HEK293 (cell line): Measurements from ENCODE around the gene NXT1.

Experiments
- CTCF ChIA-PET: fragments of 350-600 bp; formaldehyde crosslinking; extraction: SDS; loops from one replicate; lab custom pipeline; 2021; ENCODE audit warnings: antibody characterized with exemption; lab: Yijun Ruan, JAX
- POLR2A ChIA-PET: fragments of 300-600 bp; formaldehyde crosslinking; extraction: SDS; loops from one replicate; lab custom pipeline; 2020; ENCODE audit warnings: antibody characterized with exemption, inconsistent platforms; lab: Yijun Ruan, JAX
- H3K27ac ChIP-seq: fragments of 200-500 bp; sonication (Bioruptor generic); 2 replicates; pipeline ENCODE4 v1.5.1; 2014; ENCODE audit warnings: low read depth, low read length, control low read depth, inconsistent platforms; ENCODE audit errors: extremely low read depth
- H3K36me3 ChIP-seq, 2 experiments: fragments of 200-500 bp in 1 of 2; sonication (Bioruptor generic) in 1 of 2; 1 replicate in 1 of 2; 2 replicates in 1 of 2; pipeline ENCODE4 v1.5.1; 2014 to 2017; ENCODE audit warnings: inconsistent platforms in 2 of 2, low read length in 2 of 2; ENCODE audit not compliant: control insufficient read depth in 2 of 2, insufficient read depth in 1 of 2
- H3K4me1 ChIP-seq: fragments of 200-500 bp; sonication (Bioruptor generic); 2 replicates; pipeline ENCODE4 v1.5.1; 2014; ENCODE audit warnings: mild to moderate bottlenecking, low read length, inconsistent platforms; ENCODE audit not compliant: control insufficient read depth, insufficient read depth
- H3K4me3 ChIP-seq: 2 replicates; pipeline ENCODE4 v1.5.1; 2011; ENCODE audit warnings: low read depth, mild to moderate bottlenecking, control low read depth, low read length, moderate library complexity
- H3K9me3 ChIP-seq: fragments of 200-500 bp; sonication (Bioruptor generic); 2 replicates; pipeline ENCODE4 v1.5.1; 2014; ENCODE audit warnings: low read depth, low read length, inconsistent platforms; ENCODE audit not compliant: control insufficient read depth, insufficient read depth
- HOXC10 ChIP-seq: sonication (generic); formaldehyde crosslinking; IDR thresholded peaks from 2 replicates; pipeline ENCODE4 v1.8.1; 2023; ENCODE audit warnings: mild to moderate bottlenecking, missing genetic modification reagents
- OVOL3 ChIP-seq: fragments of 450-650 bp; formaldehyde crosslinking; IDR thresholded peaks from 2 replicates; pipeline ENCODE4 v1.5.1; 2016; ENCODE audit warnings: missing biosample characterization, missing genetic modification characterization
- PRDM4 ChIP-seq: fragments of 450-650 bp; formaldehyde crosslinking; IDR thresholded peaks from 2 replicates; pipeline ENCODE4 v1.5.1; 2017; ENCODE audit warnings: missing biosample characterization, missing genetic modification characterization
- SP7 ChIP-seq: fragments of 450-650 bp; formaldehyde crosslinking; IDR thresholded peaks from 2 replicates; pipeline ENCODE4 v1.5.1; 2016; ENCODE audit warnings: missing biosample characterization, missing genetic modification characterization
- YY1 ChIP-seq: fragments of 450-650 bp; formaldehyde crosslinking; IDR thresholded peaks from 2 replicates; pipeline ENCODE4 v1.5.1; 2018; ENCODE audit warnings: missing biosample characterization, missing genetic modification characterization
- ZBTB21 ChIP-seq: fragments of 450-650 bp; formaldehyde crosslinking; IDR thresholded peaks from 2 replicates; pipeline ENCODE4 v1.5.1; 2017; ENCODE audit warnings: missing biosample characterization, missing genetic modification characterization
- ZNF138 ChIP-seq: fragments of 450-650 bp; formaldehyde crosslinking; IDR thresholded peaks from 2 replicates; pipeline ENCODE4 v1.5.1; 2016; ENCODE audit warnings: missing biosample characterization, missing genetic modification characterization, borderline replicate concordance
- ZNF221 ChIP-seq: fragments of 450-650 bp; formaldehyde crosslinking; IDR thresholded peaks from 2 replicates; pipeline ENCODE4 v1.5.1; 2017; ENCODE audit warnings: missing biosample characterization, missing genetic modification characterization, borderline replicate concordance
- ZNF239 ChIP-seq: fragments of 450-650 bp; formaldehyde crosslinking; IDR thresholded peaks from 2 replicates; pipeline ENCODE4 v1.5.1; 2016; ENCODE audit warnings: missing biosample characterization, missing genetic modification characterization
- ZNF24 ChIP-seq: fragments of 450-650 bp; formaldehyde crosslinking; IDR thresholded peaks from 2 replicates; pipeline ENCODE4 v1.5.1; 2016; ENCODE audit warnings: missing biosample characterization, missing genetic modification characterization
- ZNF292 ChIP-seq: fragments of 450-650 bp; formaldehyde crosslinking; IDR thresholded peaks from 2 replicates; pipeline ENCODE4 v1.5.1; 2016; ENCODE audit warnings: low read depth, missing biosample characterization, missing genetic modification characterization, borderline replicate concordance
- ZNF324 ChIP-seq: fragments of 450-650 bp; formaldehyde crosslinking; IDR thresholded peaks from 2 replicates; pipeline ENCODE4 v1.5.1; 2016; ENCODE audit warnings: missing biosample characterization, missing genetic modification characterization
- ZNF335 ChIP-seq: fragments of 450-650 bp; formaldehyde crosslinking; conservative IDR thresholded peaks from 2 replicates; pipeline ENCODE4 v1.5.1; 2016; ENCODE audit warnings: missing biosample characterization, missing genetic modification characterization
- ZNF416 ChIP-seq: fragments of 450-650 bp; formaldehyde crosslinking; IDR thresholded peaks from 2 replicates; pipeline ENCODE4 v1.5.1; 2016; ENCODE audit warnings: missing biosample characterization, missing genetic modification characterization
- ZNF426 ChIP-seq: fragments of 450-650 bp; formaldehyde crosslinking; IDR thresholded peaks from 2 replicates; pipeline ENCODE4 v1.5.1; 2017; ENCODE audit warnings: missing biosample characterization, missing genetic modification characterization, mild to moderate bottlenecking, inconsistent platforms, moderate library complexity
- ZNF501 ChIP-seq: fragments of 450-650 bp; formaldehyde crosslinking; IDR thresholded peaks from 2 replicates; pipeline ENCODE4 v1.5.1; 2016; ENCODE audit warnings: missing biosample characterization, missing genetic modification characterization
- ZNF510 ChIP-seq: fragments of 450-650 bp; formaldehyde crosslinking; IDR thresholded peaks from 2 replicates; pipeline ENCODE4 v1.5.1; 2018; ENCODE audit warnings: mild to moderate bottlenecking, missing genetic modification characterization, missing biosample characterization; ENCODE audit not compliant: insufficient replicate concordance
- ZNF530 ChIP-seq: fragments of 450-650 bp; formaldehyde crosslinking; IDR thresholded peaks from 2 replicates; pipeline ENCODE4 v1.5.1; 2016; ENCODE audit warnings: low read depth, missing biosample characterization, missing genetic modification characterization
- ZNF548 ChIP-seq: fragments of 450-650 bp; formaldehyde crosslinking; IDR thresholded peaks from 2 replicates; pipeline ENCODE4 v1.5.1; 2016; ENCODE audit warnings: missing biosample characterization, missing genetic modification characterization
- ZNF555 ChIP-seq: fragments of 450-650 bp; formaldehyde crosslinking; conservative IDR thresholded peaks from 2 replicates; pipeline ENCODE4 v1.5.1; 2017; ENCODE audit warnings: missing biosample characterization, mild to moderate bottlenecking, missing genetic modification characterization, inconsistent platforms
- ZNF558 ChIP-seq: fragments of 450-650 bp; formaldehyde crosslinking; IDR thresholded peaks from 2 replicates; pipeline ENCODE4 v1.5.1; 2016; ENCODE audit warnings: missing biosample characterization, missing genetic modification characterization
- ZNF560 ChIP-seq: fragments of 450-650 bp; formaldehyde crosslinking; IDR thresholded peaks from 2 replicates; pipeline ENCODE4 v1.5.1; 2017; ENCODE audit warnings: missing biosample characterization, missing genetic modification characterization, borderline replicate concordance
- ZNF571 ChIP-seq: fragments of 450-650 bp; formaldehyde crosslinking; IDR thresholded peaks from 2 replicates; pipeline ENCODE4 v1.5.0; 2017; ENCODE audit warnings: missing biosample characterization, missing genetic modification characterization
- ZNF658 ChIP-seq: fragments of 450-650 bp; formaldehyde crosslinking; IDR thresholded peaks from 2 replicates; pipeline ENCODE4; 2016; ENCODE audit warnings: missing biosample characterization, missing genetic modification characterization
- ZNF692 ChIP-seq: fragments of 450-650 bp; formaldehyde crosslinking; IDR thresholded peaks from 2 replicates; pipeline ENCODE4 v1.5.1; 2016; ENCODE audit warnings: missing biosample characterization, missing genetic modification characterization
- ZNF701 ChIP-seq: fragments of 450-650 bp; formaldehyde crosslinking; IDR thresholded peaks from 2 replicates; pipeline ENCODE4 v1.5.1; 2016; ENCODE audit warnings: missing biosample characterization, missing genetic modification characterization
- ZNF785 ChIP-seq: fragments of 450-650 bp; formaldehyde crosslinking; IDR thresholded peaks from 2 replicates; pipeline ENCODE4 v1.5.1; 2016; ENCODE audit warnings: missing biosample characterization, missing genetic modification characterization
- ZNF843 ChIP-seq: fragments of 450-650 bp; formaldehyde crosslinking; IDR thresholded peaks from 2 replicates; pipeline ENCODE4 v1.5.1; 2016; ENCODE audit warnings: missing biosample characterization, missing genetic modification characterization
- ZSCAN16 ChIP-seq: fragments of 450-650 bp; formaldehyde crosslinking; IDR thresholded peaks from 2 replicates; pipeline ENCODE4 v1.5.1; 2016; ENCODE audit warnings: missing biosample characterization, missing genetic modification characterization
- TF ChIP-seq, protein P1 (sequence below): fragments of 450-650 bp; formaldehyde crosslinking; IDR thresholded peaks from 2 replicates; pipeline ENCODE4 v1.5.1; 2016; ENCODE audit warnings: missing biosample characterization, missing genetic modification characterization
- TF ChIP-seq, protein P2 (sequence below): fragments of 450-650 bp; formaldehyde crosslinking; IDR thresholded peaks from 2 replicates; pipeline ENCODE4 v1.5.1; 2016; ENCODE audit warnings: missing biosample characterization, missing genetic modification characterization

Gene NXT1

DNA sequence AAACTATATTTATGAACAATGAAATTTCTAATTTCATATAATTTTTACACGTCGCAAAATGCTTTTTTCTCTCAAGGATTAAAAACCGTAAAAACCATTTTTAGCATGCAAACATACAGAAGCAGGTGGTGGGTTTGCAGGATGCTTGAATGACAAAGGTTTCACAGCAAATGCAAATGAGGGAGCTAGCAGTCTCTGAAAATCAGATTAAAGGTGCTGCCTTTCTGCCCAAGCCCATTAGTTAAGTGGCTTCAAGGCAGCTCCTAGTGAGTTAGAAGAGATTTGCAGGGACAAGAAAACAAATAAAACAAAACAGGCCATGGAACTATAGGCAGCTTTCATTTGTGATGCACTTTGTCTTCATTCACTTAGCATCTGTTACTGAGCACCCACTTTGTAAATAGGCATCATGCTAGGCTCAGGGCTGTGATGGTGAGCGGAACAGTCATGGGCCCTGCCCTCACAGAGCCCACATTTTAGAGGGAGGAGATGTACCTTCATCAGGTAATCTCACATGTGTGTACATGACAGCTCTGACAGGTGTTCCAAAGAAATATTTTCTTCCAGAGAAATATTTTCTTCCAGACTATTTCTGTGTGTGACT lies 41.2 kb downstream of the NXT1 start:
- Histone ChIP-seq H3K4me1 (no peaks in the 10 kb centered on the region), H3K4me3 (no peak overlapping the region), H3K27ac (no peak overlapping the region), H3K36me3 (peaks cover 21 to 81% of the 10 kb centered on the region in 2 experiments), H3K9me3 (no peaks in the 10 kb centered on the region; the same call in 1 of the 2 replicates)
- TF ChIP-seq ZNF843 (no peak), ZNF510 (tag by site-specific recombination) (no peak), ZNF416 (tag by site-specific recombination) (no peak), ZNF785 (tag by site-specific recombination) (no peak), ZNF558 (tag by site-specific recombination) (no peak), ZNF571 (no peak), YY1 (tag by site-specific recombination) (no peak), ZNF701 (tag by site-specific recombination) (no peak), ZNF501 (tag by site-specific recombination) (no peak), ZNF324 (no peak), ZBTB21 (no peak), ZNF292 (no peak), ZNF426 (no peak), ZNF239 (no peak), SP7 (tag by site-specific recombination) (no peak), ZNF335 (tag by site-specific recombination) (no peak), OVOL3 (tag by site-specific recombination) (no peak), ZNF24 (tag by site-specific recombination) (no peak), ZNF555 (no peak)
- TF ChIP-seq, protein P1, sequence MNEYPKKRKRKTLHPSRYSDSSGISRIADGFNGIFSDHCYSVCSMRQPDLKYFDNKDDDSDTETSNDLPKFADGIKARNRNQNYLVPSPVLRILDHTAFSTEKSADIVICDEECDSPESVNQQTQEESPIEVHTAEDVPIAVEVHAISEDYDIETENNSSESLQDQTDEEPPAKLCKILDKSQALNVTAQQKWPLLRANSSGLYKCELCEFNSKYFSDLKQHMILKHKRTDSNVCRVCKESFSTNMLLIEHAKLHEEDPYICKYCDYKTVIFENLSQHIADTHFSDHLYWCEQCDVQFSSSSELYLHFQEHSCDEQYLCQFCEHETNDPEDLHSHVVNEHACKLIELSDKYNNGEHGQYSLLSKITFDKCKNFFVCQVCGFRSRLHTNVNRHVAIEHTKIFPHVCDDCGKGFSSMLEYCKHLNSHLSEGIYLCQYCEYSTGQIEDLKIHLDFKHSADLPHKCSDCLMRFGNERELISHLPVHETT (tag by site-specific recombination): no peak
- ChIA-PET CTCF (interaction anchor here (1.6 kb wide), 1 partner anchor 11 kb away, joined by 3 read pairs; no protein-coding TSS in a partner anchor), POLR2A (no interaction called here)

DNA sequence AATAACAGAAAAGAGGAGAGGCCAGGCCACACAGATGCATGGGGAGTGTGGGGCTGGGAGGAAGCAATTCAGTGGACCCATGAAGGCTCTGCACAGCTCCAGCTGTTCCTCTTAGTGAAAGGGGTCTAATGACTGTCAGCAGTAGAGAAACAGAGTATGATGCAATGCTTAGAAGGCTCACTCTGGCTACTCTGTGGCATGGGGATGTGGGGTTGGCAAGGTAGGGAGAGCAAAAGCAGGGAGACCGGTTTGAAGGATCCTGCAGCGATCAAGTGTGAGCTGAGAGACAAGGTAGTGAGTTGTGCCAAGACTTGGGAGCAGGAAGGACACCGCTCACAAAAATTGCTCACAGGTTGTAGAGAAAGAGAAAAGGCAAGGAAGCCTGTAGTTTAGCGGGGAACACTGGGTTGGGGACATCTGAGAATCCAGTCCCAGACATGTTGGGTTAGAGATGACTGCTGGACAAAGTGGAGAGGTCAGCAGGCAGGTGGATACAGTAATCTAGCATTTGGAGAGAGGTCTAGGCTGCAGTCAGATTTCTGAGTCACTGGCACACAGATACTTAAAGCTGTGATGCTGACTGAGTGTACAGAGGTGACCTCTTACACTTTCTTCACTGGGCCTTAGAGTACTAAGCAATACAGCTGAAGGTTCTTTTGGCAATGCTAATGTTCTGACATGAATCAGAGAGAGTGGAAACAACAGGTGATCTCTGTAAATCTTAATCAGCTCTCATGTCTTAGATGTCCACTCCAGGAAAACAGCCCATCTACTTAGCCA lies 43.6 kb downstream of the NXT1 start:
- Histone ChIP-seq H3K4me1 (no peaks in the 10 kb centered on the region), H3K9me3 (no peaks in the 10 kb centered on the region), H3K27ac (no peak overlapping the region), H3K4me3 (no peak overlapping the region), H3K36me3 (peaks cover 11 to 76% of the 10 kb centered on the region in 2 experiments)
- CTCF ChIA-PET: interaction anchor here (1.3 kb wide), 1 partner anchor 48 kb away, joined by 4 read pairs; no protein-coding TSS in a partner anchor
- POLR2A ChIA-PET: no interaction called here
- TF ChIP-seq HOXC10 (CRISPR knock-in tag): no peak
- no peak for TF ChIP-seq ZNF426
- TF ChIP-seq OVOL3 (tag by site-specific recombination): no peak
- no peak for TF ChIP-seq ZNF324
- TF ChIP-seq ZNF138 (tag by site-specific recombination): no peak
- no peak for TF ChIP-seq PRDM4 (tag by site-specific recombination)
- TF ChIP-seq ZNF658 (tag by site-specific recombination): no peak
- no peak for TF ChIP-seq ZNF530 (tag by site-specific recombination)
- TF ChIP-seq ZNF692 (tag by site-specific recombination): no peak
- TF ChIP-seq, protein P2, sequence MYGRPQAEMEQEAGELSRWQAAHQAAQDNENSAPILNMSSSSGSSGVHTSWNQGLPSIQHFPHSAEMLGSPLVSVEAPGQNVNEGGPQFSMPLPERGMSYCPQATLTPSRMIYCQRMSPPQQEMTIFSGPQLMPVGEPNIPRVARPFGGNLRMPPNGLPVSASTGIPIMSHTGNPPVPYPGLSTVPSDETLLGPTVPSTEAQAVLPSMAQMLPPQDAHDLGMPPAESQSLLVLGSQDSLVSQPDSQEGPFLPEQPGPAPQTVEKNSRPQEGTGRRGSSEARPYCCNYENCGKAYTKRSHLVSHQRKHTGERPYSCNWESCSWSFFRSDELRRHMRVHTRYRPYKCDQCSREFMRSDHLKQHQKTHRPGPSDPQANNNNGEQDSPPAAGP (tag by site-specific recombination): no peak
- TF ChIP-seq ZNF560 (tag by site-specific recombination): no peak
- TF ChIP-seq ZNF221 (tag by site-specific recombination): no peak
- TF ChIP-seq ZNF548: no peak
- no peak for TF ChIP-seq ZSCAN16
- no peak for TF ChIP-seq ZNF555
